K562 (cell line): ENCODE results near the gene TRERF1.

Experiments
- CC2D1A ChIP-seq: fragments of 450-650 bp; IDR thresholded peaks from 2 replicates; pipeline ENCODE4 v1.6.1; 2017; ENCODE audit warnings: mild to moderate bottlenecking
- CHCHD3 ChIP-seq: fragments of 250-450 bp; sonication (Bioruptor Pico); IDR thresholded peaks from 2 replicates; pipeline ENCODE4 v2.1.2; 2022; ENCODE audit warnings: mild to moderate bottlenecking
- E2F4 ChIP-seq: sonication (generic); formaldehyde crosslinking; IDR thresholded peaks from 2 replicates; pipeline ENCODE4 v1.8.0; 2022; ENCODE audit warnings: mild to moderate bottlenecking, low read depth, missing genetic modification reagents
- FOXK2 ChIP-seq, 2 experiments: fragments of 450-650 bp; IDR thresholded peaks in 1 of 2; conservative IDR thresholded peaks in 1 of 2; 2 replicates each; pipeline ENCODE4 v1.6.1; 2016; ENCODE audit warnings: low read depth in 2 of 2, mild to moderate bottlenecking in 1 of 2
- NR1H2 ChIP-seq: sonication (generic); formaldehyde crosslinking; IDR thresholded peaks from 2 replicates; pipeline ENCODE4 v1.4.0; 2020; ENCODE audit warnings: mild to moderate bottlenecking, missing genetic modification reagents
- PATZ1 ChIP-seq: fragments of 250-450 bp; sonication (Bioruptor Pico); IDR thresholded peaks from 2 replicates; pipeline ENCODE4 v1.5.0; 2020; ENCODE audit warnings: mild to moderate bottlenecking, borderline replicate concordance
- POLR2AphosphoS2 ChIP-seq: IDR thresholded peaks from 2 replicates; pipeline ENCODE4 v1.6.1; 2012; ENCODE audit warnings: low read length, improper control_type of control experiment
- PREB ChIP-seq: sonication (generic); formaldehyde crosslinking; IDR thresholded peaks from 2 replicates; pipeline ENCODE4 v1.8.1; 2023; ENCODE audit warnings: mild to moderate bottlenecking, missing genetic modification reagents
- PRMT5 ChIP-seq: sonication (generic); formaldehyde crosslinking; IDR thresholded peaks from 2 replicates; pipeline ENCODE4 v1.5.0; 2020; ENCODE audit warnings: missing genetic modification reagents
- TAF1 ChIP-seq: IDR thresholded peaks from 2 replicates; pipeline ENCODE4 v1.6.1; 2011; ENCODE audit warnings: mild to moderate bottlenecking, low read length, moderate library complexity; ENCODE audit not compliant: insufficient read depth, control insufficient read depth, severe bottlenecking; ENCODE audit errors: extremely low read depth
- USF2 ChIP-seq: sonication (generic); formaldehyde crosslinking; IDR thresholded peaks from 2 replicates; pipeline ENCODE4 v1.5.0; 2020; ENCODE audit warnings: missing genetic modification reagents
- ZC3H11A ChIP-seq: IDR thresholded peaks from 2 replicates; pipeline ENCODE4 v1.6.1; 2012; ENCODE audit warnings: low read depth, low read length, improper control_type of control experiment
- ZNF639 ChIP-seq, 2 experiments: fragments of 200-800 bp in 1 of 2; sonication (Bioruptor generic) in 1 of 2; sonication (generic) in 1 of 2; formaldehyde crosslinking in 1 of 2; IDR thresholded peaks in 1 of 2; conservative IDR thresholded peaks in 1 of 2; 2 replicates each; pipeline versions ENCODE4 v1.5.0 to v1.6.1; 2016 to 2020; ENCODE audit warnings: missing compliant biosample characterization in 1 of 2, missing genetic modification characterization in 1 of 2, missing genetic modification reagents in 1 of 2
- TF ChIP-seq, protein P1 (sequence below), 3 experiments: IDR thresholded peaks in 2 of 3; conservative IDR thresholded peaks in 1 of 3; 2 replicates each; pipeline ENCODE4 v1.5.1; 2011 to 2012; ENCODE audit warnings: low read length in 3 of 3, mild to moderate bottlenecking in 3 of 3, control low read depth in 2 of 3, improper control_type of control experiment in 1 of 3, inconsistent platforms in 1 of 3, low read depth in 1 of 3, mixed read lengths in 1 of 3, moderate library complexity in 1 of 3; ENCODE audit not compliant: insufficient read depth in 2 of 3

DNA sequence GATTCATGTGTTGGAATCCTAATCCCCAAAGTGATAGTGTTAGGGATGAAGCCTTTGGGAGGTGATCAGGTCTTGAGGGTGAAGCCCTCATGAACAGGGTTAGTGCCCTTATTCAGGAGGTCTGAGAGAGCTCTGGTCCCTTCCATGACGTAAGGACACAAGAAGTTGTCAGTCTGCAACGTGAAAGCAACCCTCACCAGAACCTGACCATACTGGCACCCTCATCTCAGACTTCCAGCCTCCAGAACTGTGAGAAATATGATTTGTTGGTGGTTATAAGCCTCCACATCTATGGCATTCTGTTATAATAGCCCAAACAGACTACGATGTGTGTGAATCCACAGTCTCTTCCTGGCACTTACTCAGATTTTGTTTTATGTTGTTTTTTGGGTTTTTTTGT is 90.7 kb downstream of the TRERF1 start:
- TF ChIP-seq USF2 (CRISPR knock-in tag): no peak
- no peak for TF ChIP-seq PATZ1 (CRISPR knock-in tag)
- TF ChIP-seq NR1H2 (CRISPR knock-in tag): no peak
- no peak for TF ChIP-seq ZNF639 (CRISPR knock-in tag; conservative IDR thresholded peaks at IDR 0.05 in 1 of 2, IDR thresholded peaks at IDR 0.05 in 1 of 2)
- no peak for TF ChIP-seq POLR2AphosphoS2
- TF ChIP-seq TAF1: no peak
- TF ChIP-seq CHCHD3 (CRISPR knock-in tag): no peak
- no peak for TF ChIP-seq CC2D1A
- TF ChIP-seq ZC3H11A: no peak
- TF ChIP-seq, protein P1, sequence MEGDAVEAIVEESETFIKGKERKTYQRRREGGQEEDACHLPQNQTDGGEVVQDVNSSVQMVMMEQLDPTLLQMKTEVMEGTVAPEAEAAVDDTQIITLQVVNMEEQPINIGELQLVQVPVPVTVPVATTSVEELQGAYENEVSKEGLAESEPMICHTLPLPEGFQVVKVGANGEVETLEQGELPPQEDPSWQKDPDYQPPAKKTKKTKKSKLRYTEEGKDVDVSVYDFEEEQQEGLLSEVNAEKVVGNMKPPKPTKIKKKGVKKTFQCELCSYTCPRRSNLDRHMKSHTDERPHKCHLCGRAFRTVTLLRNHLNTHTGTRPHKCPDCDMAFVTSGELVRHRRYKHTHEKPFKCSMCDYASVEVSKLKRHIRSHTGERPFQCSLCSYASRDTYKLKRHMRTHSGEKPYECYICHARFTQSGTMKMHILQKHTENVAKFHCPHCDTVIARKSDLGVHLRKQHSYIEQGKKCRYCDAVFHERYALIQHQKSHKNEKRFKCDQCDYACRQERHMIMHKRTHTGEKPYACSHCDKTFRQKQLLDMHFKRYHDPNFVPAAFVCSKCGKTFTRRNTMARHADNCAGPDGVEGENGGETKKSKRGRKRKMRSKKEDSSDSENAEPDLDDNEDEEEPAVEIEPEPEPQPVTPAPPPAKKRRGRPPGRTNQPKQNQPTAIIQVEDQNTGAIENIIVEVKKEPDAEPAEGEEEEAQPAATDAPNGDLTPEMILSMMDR (IDR thresholded peaks at IDR 0.05 in 2 of 3, conservative IDR thresholded peaks at IDR 0.05 in 1 of 3; ENCODE audit: insufficient read depth in 2 of 3, low read depth in 1 of 3, low read length in 3 of 3): no peak
- no peak for TF ChIP-seq FOXK2 (conservative IDR thresholded peaks at IDR 0.05 in 1 of 2, IDR thresholded peaks at IDR 0.05 in 1 of 2; ENCODE audit: low read depth in 2 of 2)
- TF ChIP-seq E2F4 (CRISPR knock-in tag): no peak
- no peak for TF ChIP-seq PRMT5 (CRISPR knock-in tag)
- no peak for TF ChIP-seq PREB (CRISPR knock-in tag)
